ENCODE results near the gene SCARB1.

SCARB1 gene

DNA sequence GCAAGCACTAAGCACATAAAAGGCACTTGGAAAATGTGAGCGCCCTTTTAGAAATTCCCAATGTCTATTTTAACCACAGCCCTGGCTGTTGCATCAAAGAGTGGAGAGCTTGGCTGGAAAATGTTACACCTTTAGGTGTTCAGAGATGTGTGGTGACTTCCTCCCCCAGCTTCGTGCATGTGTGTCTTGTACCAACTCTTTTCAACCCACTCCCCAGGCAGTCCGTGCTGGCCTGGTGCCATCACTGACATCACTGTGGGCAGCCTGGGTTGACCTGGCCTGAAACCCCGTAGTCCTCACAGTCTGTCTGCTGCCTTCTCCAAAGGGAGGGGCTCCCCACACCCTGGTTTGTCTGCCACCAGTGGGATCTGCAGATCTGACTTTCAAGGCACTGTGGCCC, 101.8 kb downstream of the SCARB1 start:
- TF ChIP-seq EP300 (IDR thresholded peaks at IDR 0.05; ENCODE audit: borderline replicate concordance) (peak; percentile 51), NFIC (IDR thresholded peaks at IDR 0.05) (peak; percentile 62)
- TF ChIP-seq, protein P1, sequence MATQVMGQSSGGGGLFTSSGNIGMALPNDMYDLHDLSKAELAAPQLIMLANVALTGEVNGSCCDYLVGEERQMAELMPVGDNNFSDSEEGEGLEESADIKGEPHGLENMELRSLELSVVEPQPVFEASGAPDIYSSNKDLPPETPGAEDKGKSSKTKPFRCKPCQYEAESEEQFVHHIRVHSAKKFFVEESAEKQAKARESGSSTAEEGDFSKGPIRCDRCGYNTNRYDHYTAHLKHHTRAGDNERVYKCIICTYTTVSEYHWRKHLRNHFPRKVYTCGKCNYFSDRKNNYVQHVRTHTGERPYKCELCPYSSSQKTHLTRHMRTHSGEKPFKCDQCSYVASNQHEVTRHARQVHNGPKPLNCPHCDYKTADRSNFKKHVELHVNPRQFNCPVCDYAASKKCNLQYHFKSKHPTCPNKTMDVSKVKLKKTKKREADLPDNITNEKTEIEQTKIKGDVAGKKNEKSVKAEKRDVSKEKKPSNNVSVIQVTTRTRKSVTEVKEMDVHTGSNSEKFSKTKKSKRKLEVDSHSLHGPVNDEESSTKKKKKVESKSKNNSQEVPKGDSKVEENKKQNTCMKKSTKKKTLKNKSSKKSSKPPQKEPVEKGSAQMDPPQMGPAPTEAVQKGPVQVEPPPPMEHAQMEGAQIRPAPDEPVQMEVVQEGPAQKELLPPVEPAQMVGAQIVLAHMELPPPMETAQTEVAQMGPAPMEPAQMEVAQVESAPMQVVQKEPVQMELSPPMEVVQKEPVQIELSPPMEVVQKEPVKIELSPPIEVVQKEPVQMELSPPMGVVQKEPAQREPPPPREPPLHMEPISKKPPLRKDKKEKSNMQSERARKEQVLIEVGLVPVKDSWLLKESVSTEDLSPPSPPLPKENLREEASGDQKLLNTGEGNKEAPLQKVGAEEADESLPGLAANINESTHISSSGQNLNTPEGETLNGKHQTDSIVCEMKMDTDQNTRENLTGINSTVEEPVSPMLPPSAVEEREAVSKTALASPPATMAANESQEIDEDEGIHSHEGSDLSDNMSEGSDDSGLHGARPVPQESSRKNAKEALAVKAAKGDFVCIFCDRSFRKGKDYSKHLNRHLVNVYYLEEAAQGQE (IDR thresholded peaks at IDR 0.05; ENCODE audit: low read depth), result no peak

DNA sequence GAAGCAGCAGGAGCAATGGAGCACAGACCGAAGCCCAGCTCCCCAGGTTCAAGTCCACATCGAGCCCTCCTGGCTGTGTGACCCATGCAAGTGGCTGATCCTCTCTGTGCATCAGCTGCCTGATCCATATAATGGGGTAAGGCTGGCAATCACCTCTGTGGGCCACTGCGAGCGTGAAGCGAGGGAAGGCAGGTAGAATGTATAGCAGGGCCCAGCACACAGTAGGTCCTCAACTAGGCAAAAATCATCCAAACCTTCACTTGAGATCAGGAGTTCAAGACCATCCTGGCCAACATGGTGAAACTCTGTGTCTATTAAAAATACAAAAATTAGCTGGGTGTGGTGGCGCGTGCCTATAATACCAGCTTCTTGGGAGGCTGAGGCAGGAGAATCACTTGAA, 102.6 kb downstream of the SCARB1 start:
- TF ChIP-seq CREB1 (IDR thresholded peaks at IDR 0.05; ENCODE audit: low read depth) (no peak), TCF12 (IDR thresholded peaks at IDR 0.05; ENCODE audit: low read depth) (no peak), NFIC (IDR thresholded peaks at IDR 0.05) (no peak), EGR1 (IDR thresholded peaks at IDR 0.05) (no peak)

GRCh38 chr12:124760560-124760959, 103.1 kb downstream of the SCARB1 start:
- TF ChIP-seq FOXM1 (IDR thresholded peaks at IDR 0.05; ENCODE audit: borderline replicate concordance, low read depth), result no peak
- no peak for TF ChIP-seq NFIC (IDR thresholded peaks at IDR 0.05)
- no peak for TF ChIP-seq RAD21 (IDR thresholded peaks at IDR 0.05; ENCODE audit: low read depth)
- no peak for TF ChIP-seq EGR1 (IDR thresholded peaks at IDR 0.05)
- no peak for TF ChIP-seq EP300 (IDR thresholded peaks at IDR 0.05; ENCODE audit: borderline replicate concordance)
- TF ChIP-seq, protein P1 (IDR thresholded peaks at IDR 0.05; ENCODE audit: low read depth), result no peak
- TF ChIP-seq TEAD4 (IDR thresholded peaks at IDR 0.05), result no peak
- TF ChIP-seq ZBTB7A (IDR thresholded peaks at IDR 0.05; ENCODE audit: low read depth), result no peak
- no peak for TF ChIP-seq TCF12 (IDR thresholded peaks at IDR 0.05; ENCODE audit: low read depth)
- TF ChIP-seq MAX (IDR thresholded peaks at IDR 0.05), result no peak
- TF ChIP-seq TAF1 (IDR thresholded peaks at IDR 0.05; ENCODE audit: low read depth), result no peak

GRCh38 chr12:124759841-124760503, 103.7 kb downstream of the SCARB1 start:
- no peak for TF ChIP-seq RAD21 (IDR thresholded peaks at IDR 0.05; ENCODE audit: low read depth)
- TF ChIP-seq USF1 (IDR thresholded peaks at IDR 0.05), result no peak
- TF ChIP-seq CREB1 (IDR thresholded peaks at IDR 0.05; ENCODE audit: low read depth), result no peak
- no peak for TF ChIP-seq EGR1 (IDR thresholded peaks at IDR 0.05)
- TF ChIP-seq EP300 (IDR thresholded peaks at IDR 0.05; ENCODE audit: borderline replicate concordance), result no peak
- no peak for TF ChIP-seq TEAD4 (IDR thresholded peaks at IDR 0.05)
- TF ChIP-seq ZBTB7A (IDR thresholded peaks at IDR 0.05; ENCODE audit: low read depth), result no peak
- TF ChIP-seq, protein P1 (IDR thresholded peaks at IDR 0.05; ENCODE audit: low read depth), result no peak
- TF ChIP-seq FOXM1 (IDR thresholded peaks at IDR 0.05; ENCODE audit: borderline replicate concordance, low read depth), result no peak
- TF ChIP-seq MAX (IDR thresholded peaks at IDR 0.05), result no peak

- TF ChIP-seq FOXM1 (IDR thresholded peaks at IDR 0.05; ENCODE audit: borderline replicate concordance, low read depth) (peak; percentile 41; the same call in 1 of the 2 replicates), YY1 (IDR thresholded peaks at IDR 0.05; ENCODE audit: low read depth) (peak; percentile 37; the same call in 1 of the 2 replicates), RAD21 (IDR thresholded peaks at IDR 0.05; ENCODE audit: low read depth) (peak; percentile 7; the same call in 1 of the 2 replicates), TAF1 (IDR thresholded peaks at IDR 0.05; ENCODE audit: low read depth) (no peak), NFIC (IDR thresholded peaks at IDR 0.05) (peak; percentile 82), EGR1 (IDR thresholded peaks at IDR 0.05) (no peak), CEBPB (IDR thresholded peaks at IDR 0.05) (no peak), EP300 (IDR thresholded peaks at IDR 0.05; ENCODE audit: borderline replicate concordance) (peak; percentile 80), TCF12 (IDR thresholded peaks at IDR 0.05; ENCODE audit: low read depth) (peak; percentile 82), ZBTB7A (IDR thresholded peaks at IDR 0.05; ENCODE audit: low read depth) (no peak), TEAD4 (IDR thresholded peaks at IDR 0.05) (0 out of 2 replicates have a peak, but pooled peaks have one; percentile 20), CREB1 (IDR thresholded peaks at IDR 0.05; ENCODE audit: low read depth) (no peak), MAX (IDR thresholded peaks at IDR 0.05) (no peak), USF1 (IDR thresholded peaks at IDR 0.05) (no peak)
- TF ChIP-seq, protein P1 (IDR thresholded peaks at IDR 0.05; ENCODE audit: low read depth), result no peak
Observed at GRCh38 chr12:124758266-124759220, 105.1 kb downstream of the SCARB1 start.

Measured in Ishikawa (cell line).